Ovary (tissue), 3 donors: ENCODE data around the gene LCT.

ENCODE experiments used
- CTCF ChIP-seq, 3 donors: fragments of 450-650 bp in 2 of 3; fragments of 200-600 bp in 1 of 3; IDR thresholded peaks; one replicate each; pipeline versions ENCODE4 v1.5.1 to v1.8.0; 2016 to 2022; ENCODE audit warnings: antibody characterized with exemption in 3 of 3, mild to moderate bottlenecking in 1 of 3
- EP300 ChIP-seq: sonication (generic); formaldehyde crosslinking; IDR thresholded peaks from one replicate; pipeline ENCODE4 v1.6.1; 2017; ENCODE audit warnings: antibody characterized with exemption
- donor health status: DM: no; HTN: no; CAD: no.

GRCh38 chr2:135762022-135762421, 75.0 kb downstream of the LCT start:
- TF ChIP-seq CTCF (IDR thresholded peaks at IDR 0.05) (no peak), EP300 (no peak)
